Adrenal gland (tissue), 5 donors: ENCODE measurements around the gene UGT2A1.
"Not testable (repeated sequence)": the region's sequence is repeated elsewhere in the genome, so short reads cannot be mapped to it uniquely, and the experiment has no call there.

Source experiments
- POLR2A ChIP-seq, 2 donors: fragments of 450-650 bp; IDR thresholded peaks; one replicate each; pipeline ENCODE4 v1.6.1; 2017; ENCODE audit warnings: antibody characterized with exemption in 2 of 2, mild to moderate bottlenecking in 2 of 2, moderate library complexity in 1 of 2
- TF ChIP-seq, protein P1 (sequence below), 6 experiments: fragments of 450-650 bp in 4 of 6; fragments of 200-600 bp in 2 of 6; sonication (generic) in 1 of 6; IDR thresholded peaks; 1 replicate in 5 of 6; 2 replicates in 1 of 6; pipeline versions ENCODE4 v1.5.1 to v1.8.0; 2016 to 2021; ENCODE audit warnings: antibody characterized with exemption in 6 of 6, mild to moderate bottlenecking in 2 of 6, moderate library complexity in 1 of 6
- donor health status: DM: no; HTN: no; CAD: no.

DNA sequence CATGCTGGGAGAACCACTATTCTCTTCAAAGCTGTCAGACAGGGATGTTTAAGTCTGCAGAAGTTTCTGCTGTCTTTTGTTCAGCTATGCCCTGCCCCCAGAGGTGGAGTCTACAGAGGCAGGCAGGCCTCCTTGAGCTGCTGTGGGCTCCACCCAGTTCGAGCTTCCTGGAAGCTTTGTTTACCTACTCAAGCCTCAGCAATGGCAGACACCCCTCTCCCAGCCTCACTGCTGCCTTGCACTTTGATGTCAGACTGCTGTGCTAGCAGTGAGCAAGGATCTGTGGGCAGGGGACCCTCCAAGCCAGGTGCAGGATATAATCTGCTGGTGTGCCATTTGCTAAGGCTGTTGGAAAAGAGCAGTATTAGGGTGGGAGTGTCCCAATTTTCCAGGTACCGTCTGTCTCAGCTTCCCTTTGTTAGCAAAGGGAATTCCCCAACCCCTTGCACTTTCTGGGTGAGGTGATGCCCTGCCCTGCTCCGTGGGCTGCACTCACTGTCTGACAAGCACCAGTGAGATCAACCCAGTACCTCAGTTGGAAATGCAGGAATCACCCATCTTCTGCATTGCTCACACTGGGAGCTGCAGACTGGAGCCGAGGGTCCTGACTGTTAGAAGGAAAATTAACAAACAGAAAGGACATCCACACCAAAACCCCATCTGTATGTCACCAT, 8.2 kb upstream of the UGT2A1 start:
- TF ChIP-seq, protein P1, sequence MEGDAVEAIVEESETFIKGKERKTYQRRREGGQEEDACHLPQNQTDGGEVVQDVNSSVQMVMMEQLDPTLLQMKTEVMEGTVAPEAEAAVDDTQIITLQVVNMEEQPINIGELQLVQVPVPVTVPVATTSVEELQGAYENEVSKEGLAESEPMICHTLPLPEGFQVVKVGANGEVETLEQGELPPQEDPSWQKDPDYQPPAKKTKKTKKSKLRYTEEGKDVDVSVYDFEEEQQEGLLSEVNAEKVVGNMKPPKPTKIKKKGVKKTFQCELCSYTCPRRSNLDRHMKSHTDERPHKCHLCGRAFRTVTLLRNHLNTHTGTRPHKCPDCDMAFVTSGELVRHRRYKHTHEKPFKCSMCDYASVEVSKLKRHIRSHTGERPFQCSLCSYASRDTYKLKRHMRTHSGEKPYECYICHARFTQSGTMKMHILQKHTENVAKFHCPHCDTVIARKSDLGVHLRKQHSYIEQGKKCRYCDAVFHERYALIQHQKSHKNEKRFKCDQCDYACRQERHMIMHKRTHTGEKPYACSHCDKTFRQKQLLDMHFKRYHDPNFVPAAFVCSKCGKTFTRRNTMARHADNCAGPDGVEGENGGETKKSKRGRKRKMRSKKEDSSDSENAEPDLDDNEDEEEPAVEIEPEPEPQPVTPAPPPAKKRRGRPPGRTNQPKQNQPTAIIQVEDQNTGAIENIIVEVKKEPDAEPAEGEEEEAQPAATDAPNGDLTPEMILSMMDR (IDR thresholded peaks at IDR 0.05), result not testable (repeated sequence)
- TF ChIP-seq POLR2A (IDR thresholded peaks at IDR 0.05), result not testable (repeated sequence)
